Mesenchymal stem cell (in vitro differentiated cells and primary cell): ENCODE measurements around the gene AUTS2.

Experiments
- DNase-seq: peaks from one replicate; pipeline ENCODE4 v3.0.0-alpha.2; 2013
- H2AFZ ChIP-seq: one replicate; pipeline ENCODE4 v1.6.1; 2013; ENCODE audit warnings: low read depth, mild to moderate bottlenecking, control low read depth, inconsistent platforms, low read length, moderate library complexity
- H2AK5ac ChIP-seq: 2 replicates; pipeline ENCODE4 v1.6.1; 2013; ENCODE audit warnings: low read length, moderate library complexity, mild to moderate bottlenecking, inconsistent platforms; ENCODE audit not compliant: severe bottlenecking
- H2BK120ac ChIP-seq: one replicate; pipeline ENCODE4 v1.6.1; 2013; ENCODE audit warnings: low read depth, mild to moderate bottlenecking, inconsistent platforms, low read length, moderate library complexity
- H2BK12ac ChIP-seq, 2 experiments: one replicate each; pipeline ENCODE4 v1.6.1; 2013; ENCODE audit warnings: inconsistent platforms in 2 of 2, low read length in 2 of 2, mild to moderate bottlenecking in 2 of 2, moderate library complexity in 2 of 2, control low read depth in 1 of 2
- H2BK15ac ChIP-seq: one replicate; pipeline ENCODE4 v1.6.1; 2013; ENCODE audit warnings: mild to moderate bottlenecking, low read depth, inconsistent platforms; ENCODE audit not compliant: poor library complexity, severe bottlenecking
- H2BK5ac ChIP-seq: 2 replicates; pipeline ENCODE4 v1.6.1; 2013; ENCODE audit warnings: low read depth, mild to moderate bottlenecking, low read length, control low read depth, inconsistent platforms; ENCODE audit not compliant: poor library complexity, severe bottlenecking
- H3K14ac ChIP-seq, 2 experiments: one replicate each; pipeline ENCODE4 v1.6.1; 2013; ENCODE audit warnings: inconsistent platforms in 2 of 2, low read length in 2 of 2, control low read depth in 1 of 2, mild to moderate bottlenecking in 1 of 2, moderate library complexity in 1 of 2
- H3K18ac ChIP-seq, 2 experiments: one replicate each; pipeline ENCODE4 v1.6.1; 2013; ENCODE audit warnings: inconsistent platforms in 2 of 2, low read length in 2 of 2, control low read depth in 1 of 2, low read depth in 1 of 2, mild to moderate bottlenecking in 1 of 2
- H3K23ac ChIP-seq, 2 experiments: one replicate each; pipeline ENCODE4 v1.6.1; 2013; ENCODE audit warnings: inconsistent platforms in 2 of 2, low read length in 2 of 2, mild to moderate bottlenecking in 2 of 2, moderate library complexity in 2 of 2, control low read depth in 1 of 2
- H3K27ac ChIP-seq: 2 replicates; pipeline ENCODE4 v1.5.1; 2013; ENCODE audit warnings: mild to moderate bottlenecking, moderate library complexity, low read length, control low read depth, inconsistent platforms; ENCODE audit not compliant: poor library complexity, severe bottlenecking
- H3K27me3 ChIP-seq, 2 experiments: 2 replicates each; pipeline versions ENCODE4 v1.6.1 to v1.7.0; 2013; ENCODE audit warnings: low read length in 2 of 2, mild to moderate bottlenecking in 2 of 2, moderate library complexity in 2 of 2, control low read depth in 1 of 2, inconsistent platforms in 1 of 2; ENCODE audit not compliant: control insufficient read depth in 1 of 2, insufficient read depth in 1 of 2
- H3K36me3 ChIP-seq, 2 experiments: 2 replicates each; pipeline versions ENCODE4 v1.6.1 to v1.7.0; 2013; ENCODE audit warnings: low read length in 2 of 2, control low read depth in 1 of 2, inconsistent platforms in 1 of 2, low read depth in 1 of 2, mild to moderate bottlenecking in 1 of 2; ENCODE audit not compliant: insufficient read depth in 2 of 2, control insufficient read depth in 1 of 2
- H3K4ac ChIP-seq, 2 experiments: one replicate each; pipeline ENCODE4 v1.6.1; 2013; ENCODE audit warnings: inconsistent platforms in 2 of 2, low read length in 2 of 2, mild to moderate bottlenecking in 2 of 2, moderate library complexity in 2 of 2, control low read depth in 1 of 2, low read depth in 1 of 2
- H3K4me1 ChIP-seq: 2 replicates; pipeline ENCODE4 v1.6.1; 2013; ENCODE audit warnings: low read depth, low read length, control low read depth; ENCODE audit not compliant: control insufficient read depth, insufficient read depth
- H3K4me2 ChIP-seq: 2 replicates; pipeline ENCODE4 v1.6.1; 2013; ENCODE audit warnings: low read length, mild to moderate bottlenecking, inconsistent platforms; ENCODE audit not compliant: poor library complexity, severe bottlenecking
- H3K4me3 ChIP-seq, 2 experiments: 2 replicates each; pipeline versions ENCODE4 v1.5.1 to v1.7.0; 2013; ENCODE audit warnings: low read length in 2 of 2, mild to moderate bottlenecking in 2 of 2, control low read depth in 1 of 2, low read depth in 1 of 2; ENCODE audit not compliant: insufficient read depth in 1 of 2
- H3K79me1 ChIP-seq: replicated peaks from 2 replicates; pipeline ENCODE4 v1.6.1; 2013; ENCODE audit warnings: mild to moderate bottlenecking, control low read depth, low read length, inconsistent platforms; ENCODE audit not compliant: poor library complexity, severe bottlenecking
- H3K9ac ChIP-seq: 2 replicates; pipeline ENCODE4 v1.7.0; 2013; ENCODE audit warnings: mild to moderate bottlenecking, low read length, moderate library complexity
- H3K9me3 ChIP-seq: 2 replicates; pipeline ENCODE4 v1.7.0; 2013; ENCODE audit warnings: mild to moderate bottlenecking, low read length; ENCODE audit not compliant: control insufficient read depth
- H4K8ac ChIP-seq: one replicate; pipeline ENCODE4 v1.6.1; 2013; ENCODE audit warnings: inconsistent platforms, mild to moderate bottlenecking, low read length, moderate library complexity
- H4K91ac ChIP-seq: one replicate; pipeline ENCODE4 v1.6.1; 2013; ENCODE audit warnings: mild to moderate bottlenecking, low read length, inconsistent platforms
- WGBS: methylation state at CpG from one replicate; pipeline ENCODE4 v1.1.7; 2013; ENCODE audit warnings: mixed read lengths; 5-methylcytosine and 5-hydroxymethylcytosine counted together

The AUTS2 gene

GRCh38 chr7:70322856-70323255, 724.6 kb downstream of the AUTS2 start:
- no peak overlapping the region for H3K14ac ChIP-seq
- H2BK15ac ChIP-seq, result no peak overlapping the region
- H4K8ac ChIP-seq, result no peak overlapping the region
- DNase-seq, result no peak
- no peak overlapping the region for H3K27ac ChIP-seq
- no peak overlapping the region for H2BK120ac ChIP-seq
- H3K4me3 ChIP-seq, result no peak overlapping the region
- no peak overlapping the region for H2BK5ac ChIP-seq
- no peak overlapping the region for H3K4me2 ChIP-seq
- no peak overlapping the region for H2AK5ac ChIP-seq
- no peaks in the 10 kb centered on the region for H3K79me1 ChIP-seq
- H3K27me3 ChIP-seq, result no peaks in the 10 kb centered on the region
- no peak overlapping the region for H3K9ac ChIP-seq
- H3K4ac ChIP-seq, result no peak overlapping the region
- H4K91ac ChIP-seq, result no peak overlapping the region
- WGBS, result 90% methylated on average over 1 of the region's 1 CpG
- H2AFZ ChIP-seq, result no peak overlapping the region
- H3K9me3 ChIP-seq, result no peaks in the 10 kb centered on the region
- H3K18ac ChIP-seq, result no peak overlapping the region
- no peak overlapping the region for H3K23ac ChIP-seq
- H2BK12ac ChIP-seq, result no peak overlapping the region
- H3K36me3 ChIP-seq, result no peaks in the 10 kb centered on the region
- H3K4me1 ChIP-seq, result peaks cover 10% of the 10 kb centered on the region

DNA sequence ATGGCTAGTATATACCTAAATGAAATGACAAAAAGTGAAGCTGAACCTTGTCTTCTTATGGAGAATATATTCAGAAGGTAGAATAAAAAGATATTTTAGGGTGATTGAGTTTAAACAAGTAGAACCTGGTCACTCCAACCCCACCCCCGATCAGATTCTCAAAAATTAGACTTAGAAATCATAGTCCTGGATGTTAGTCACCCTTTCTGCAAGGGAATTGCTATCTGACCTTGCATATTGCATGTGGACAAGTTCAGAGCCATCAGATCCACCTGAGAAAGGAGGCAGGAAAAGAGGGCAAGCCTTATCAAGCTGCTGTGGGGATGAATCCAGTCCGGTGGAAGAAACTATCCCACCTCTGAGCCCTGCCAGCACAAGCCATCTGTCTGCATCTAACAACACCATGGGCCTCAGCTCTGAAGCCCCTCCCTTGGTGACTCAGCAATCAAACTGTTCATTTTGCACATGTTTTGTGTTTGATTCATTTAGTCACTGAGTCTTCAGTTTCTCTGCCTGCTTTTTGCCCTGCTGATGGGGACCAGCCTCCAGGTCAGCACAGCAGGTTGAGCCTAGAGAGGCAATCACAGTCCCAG, 727.3 kb downstream of the AUTS2 start:
- H3K18ac ChIP-seq, result no peak overlapping the region
- no peak overlapping the region for H3K14ac ChIP-seq
- no peak overlapping the region for H2BK120ac ChIP-seq
- no peak overlapping the region for H3K4ac ChIP-seq
- H4K8ac ChIP-seq, result no peak overlapping the region
- H3K4me1 ChIP-seq, result peaks cover 10% of the 10 kb centered on the region
- no peak overlapping the region for H2BK5ac ChIP-seq
- H2AFZ ChIP-seq, result no peak overlapping the region
- H2BK12ac ChIP-seq, result no peak overlapping the region
- no peaks in the 10 kb centered on the region for H3K36me3 ChIP-seq
- H3K27ac ChIP-seq, result no peak overlapping the region
- H3K23ac ChIP-seq, result no peak overlapping the region
- H3K79me1 ChIP-seq, result no peaks in the 10 kb centered on the region
- 86% methylated on average over 1 of the region's 2 CpGs for WGBS
- no peak overlapping the region for H2BK15ac ChIP-seq
- no peak overlapping the region for H3K9ac ChIP-seq
- peak; percentile 41 for DNase-seq
- no peaks in the 10 kb centered on the region for H3K27me3 ChIP-seq
- no peak overlapping the region for H3K4me3 ChIP-seq
- H3K9me3 ChIP-seq, result no peaks in the 10 kb centered on the region
- H4K91ac ChIP-seq, result no peak overlapping the region
- H3K4me2 ChIP-seq, result no peak overlapping the region
- no peak overlapping the region for H2AK5ac ChIP-seq

GRCh38 chr7:70334295-70334694, 736.0 kb downstream of the AUTS2 start:
- no peak overlapping the region for H2AK5ac ChIP-seq
- H3K9me3 ChIP-seq, result no peaks in the 10 kb centered on the region
- H2AFZ ChIP-seq, result no peak overlapping the region
- no peak overlapping the region for H3K4me3 ChIP-seq
- 86% methylated on average over 1 of the region's 2 CpGs for WGBS
- no peak overlapping the region for H4K91ac ChIP-seq
- no peak overlapping the region for H2BK15ac ChIP-seq
- no peaks in the 10 kb centered on the region for H3K27me3 ChIP-seq
- no peak overlapping the region for H3K4me2 ChIP-seq
- no peak overlapping the region for H2BK5ac ChIP-seq
- no peak overlapping the region for H3K14ac ChIP-seq
- H3K79me1 ChIP-seq, result no peaks in the 10 kb centered on the region
- H3K4ac ChIP-seq, result no peak overlapping the region
- no peak overlapping the region for H3K27ac ChIP-seq
- H3K9ac ChIP-seq, result no peak overlapping the region
- no peak overlapping the region for H2BK12ac ChIP-seq
- H3K18ac ChIP-seq, result no peak overlapping the region
- H3K23ac ChIP-seq, result no peak overlapping the region
- no peak overlapping the region for H2BK120ac ChIP-seq
- no peak overlapping the region for H4K8ac ChIP-seq
- H3K4me1 ChIP-seq, result no peaks in the 10 kb centered on the region
- DNase-seq, result no peak
- no peaks in the 10 kb centered on the region for H3K36me3 ChIP-seq

- H3K79me1 ChIP-seq, result no peaks in the 10 kb centered on the region
- H3K4me2 ChIP-seq, result no peak overlapping the region
- H4K8ac ChIP-seq, result no peak overlapping the region
Observed at GRCh38 chr7:70334871-70335270, 736.6 kb downstream of the AUTS2 start.

More at GRCh38 chr7:70334871-70335270, 736.6 kb downstream of the AUTS2 start:
- H2AK5ac ChIP-seq, result no peak overlapping the region
- H3K27me3 ChIP-seq, result no peaks in the 10 kb centered on the region
- WGBS, result 77% methylated on average over 2 of the region's 2 CpGs
- no peak overlapping the region for H3K9ac ChIP-seq
- DNase-seq, result no peak
- no peaks in the 10 kb centered on the region for H3K36me3 ChIP-seq
- H2BK5ac ChIP-seq, result no peak overlapping the region
- no peak overlapping the region for H4K91ac ChIP-seq
- H3K4me3 ChIP-seq, result no peak overlapping the region
- no peak overlapping the region for H2BK15ac ChIP-seq
- no peak overlapping the region for H3K23ac ChIP-seq
- no peak overlapping the region for H2BK12ac ChIP-seq
- H3K27ac ChIP-seq, result no peak overlapping the region
- H3K4me1 ChIP-seq, result no peaks in the 10 kb centered on the region
- H2BK120ac ChIP-seq, result no peak overlapping the region
- no peak overlapping the region for H3K18ac ChIP-seq
- H3K4ac ChIP-seq, result no peak overlapping the region
- no peak overlapping the region for H3K14ac ChIP-seq
- H2AFZ ChIP-seq, result no peak overlapping the region
- H3K9me3 ChIP-seq, result no peaks in the 10 kb centered on the region
